Mucosa of descending colon (tissue), 3 donors: Measurements from ENCODE around the gene CPNE4. TPM values are rescaled to one million over a fixed set of nuclear protein-coding genes. Genes with fewer than 3 reads are reported as not detected.
A peak's percentile ranks its signal among the peaks of the same experiment; 100 is the strongest.

ENCODE experiments used
- ATAC-seq: fragments of 200-7000 bp; cut with Tn5 transposase; one replicate; pipeline ENCODE4 v1.9.1; 2020; ENCODE audit warnings: mild to moderate bottlenecking, moderate library complexity
- DNase-seq, 3 donors: peaks; one replicate each; pipeline ENCODE4 v3.0.0-alpha.2; 2020
- H3K36me3 ChIP-seq: fragments of 200-600 bp; one replicate; pipeline ENCODE4 v1.8.0; 2021; ENCODE audit warnings: low read depth, mild to moderate bottlenecking
- H3K4me1 ChIP-seq: fragments of 200-600 bp; one replicate; pipeline ENCODE4 v1.8.0; 2021; ENCODE audit warnings: low read depth, mild to moderate bottlenecking
- H3K4me3 ChIP-seq: fragments of 200-600 bp; one replicate; pipeline ENCODE4 v1.8.0; 2021; ENCODE audit warnings: mild to moderate bottlenecking
- H3K9me3 ChIP-seq: fragments of 200-600 bp; one replicate; pipeline ENCODE4 v1.8.0; 2021; ENCODE audit warnings: mild to moderate bottlenecking
- CTCF ChIP-seq: fragments of 200-600 bp; IDR thresholded peaks from one replicate; pipeline ENCODE4 v1.8.0; 2022; ENCODE audit warnings: antibody characterized with exemption, mild to moderate bottlenecking
- intact Hi-C, 2 donors: fragments of 100-400 bp; cut with DNase I in 1 of 2; cut with micrococcal nuclease in 1 of 2; formaldehyde crosslinking; loops; one replicate each; pipeline versions ENCODE4 v1.11.0 to v1.11.1; 2022; cut with DNase I, micrococcal nuclease
- long read RNA-seq, 2 donors: library from polyadenylated mRNA; unstranded; transcript quantifications; one replicate each; pipeline ENCODE4 v2.0.0, GENCODE V29; 2019 to 2021
- total RNA-seq, 3 donors: library from RNA; stranded (reverse); fragmentation: NEBNext Ultra II Directional in 2 of 3; extraction: Animal tissue kit (Norgen Biotek cat#: 25700) in 2 of 3; gene quantifications; one replicate each; pipeline versions ENCODE4 v1.2.1 to v1.2.4, GENCODE V29; 2021 to 2023
- donor health status: DM: no; HTN: no; CAD: no; lungs with moderate emphysema.
- donor health status: DM: no; HTN: no; CAD: no.
- donor health status: DM: no; HTN: yes; CAD: no.

CPNE4 gene
- 1 to 10 TPM in 2 of 3 donors, under 1 TPM in 1; 0.96 to 3.0 (median 1.1) TPM for total RNA-seq
- long read RNA-seq, donor 1, full-length matches to known transcripts: 2 of 2 reads
- long read RNA-seq, donor 1, partial matches to known transcripts: 0 of 2 reads
- long read RNA-seq, donor 1, other reads (novel, unspliced or antisense): 0 of 2 reads
- long read RNA-seq, donor 2: 0 reads

GRCh38 chr3:132034486-132035464, at the start of gene CPNE4:
TSS of gene CPNE4 (minus strand) at chr3:132035014.
- H3K9me3 ChIP-seq: no peaks in the 10 kb centered on the region
- ATAC-seq (peak; percentile 99), DNase-seq (peak; percentile 64 to 75 (median 70))
- no peak within 1 kb of the TSS for H3K4me3 ChIP-seq
- intact Hi-C loops: no loop called here
- H3K36me3 ChIP-seq: no peaks in the 10 kb centered on the region
- no peaks in the 10 kb centered on the region for H3K4me1 ChIP-seq
- TF ChIP-seq CTCF: peak; percentile 36

DNA sequence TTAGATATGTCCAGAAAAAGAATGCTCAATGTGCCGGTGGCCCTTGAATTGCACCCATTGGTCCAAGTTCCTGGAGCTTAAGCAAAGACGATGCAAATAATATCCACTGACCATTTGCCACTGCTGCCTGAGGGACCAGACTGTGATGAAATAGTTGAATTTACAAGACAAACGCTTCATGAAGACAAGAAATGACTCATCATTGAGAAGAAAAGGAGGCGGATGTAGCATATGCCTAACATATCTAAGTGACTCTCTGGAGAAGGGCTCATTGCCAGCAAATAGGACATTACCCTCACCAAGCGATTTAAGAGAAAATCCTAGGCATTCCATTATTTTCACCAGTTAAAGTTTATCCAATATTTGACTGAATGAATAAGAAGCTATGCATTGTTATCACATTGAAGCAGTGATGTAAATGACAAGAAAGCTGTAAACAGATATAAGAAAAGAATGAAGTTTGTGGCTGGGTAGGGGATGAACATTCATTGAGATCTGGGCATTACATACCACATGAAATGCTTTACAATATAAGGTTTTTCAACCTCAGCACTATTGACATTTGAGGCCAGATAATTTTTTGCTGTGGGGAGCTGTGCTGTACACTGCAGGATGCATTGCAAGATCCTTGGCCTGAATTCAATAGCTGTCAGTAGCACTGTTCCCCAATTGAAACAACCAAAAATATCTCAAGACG, 48.9 kb upstream of the CPNE4 start:
- no peak for ATAC-seq
- DNase-seq: no peak
- Histone ChIP-seq H3K36me3 (no peaks in the 10 kb centered on the region), H3K4me3 (no peak overlapping the region), H3K4me1 (no peaks in the 10 kb centered on the region), H3K9me3 (no peaks in the 10 kb centered on the region)
- intact Hi-C loops: no loop called here
- TF ChIP-seq CTCF: no peak

GRCh38 chr3:132083159-132083558, 48.3 kb upstream of the CPNE4 start:
- no peak for TF ChIP-seq CTCF
- Histone ChIP-seq H3K4me1 (no peaks in the 10 kb centered on the region), H3K36me3 (no peaks in the 10 kb centered on the region), H3K4me3 (no peak overlapping the region), H3K9me3 (no peaks in the 10 kb centered on the region)
- intact Hi-C loops: no loop called here
- DNase-seq (no peak), ATAC-seq (no peak)

DNA sequence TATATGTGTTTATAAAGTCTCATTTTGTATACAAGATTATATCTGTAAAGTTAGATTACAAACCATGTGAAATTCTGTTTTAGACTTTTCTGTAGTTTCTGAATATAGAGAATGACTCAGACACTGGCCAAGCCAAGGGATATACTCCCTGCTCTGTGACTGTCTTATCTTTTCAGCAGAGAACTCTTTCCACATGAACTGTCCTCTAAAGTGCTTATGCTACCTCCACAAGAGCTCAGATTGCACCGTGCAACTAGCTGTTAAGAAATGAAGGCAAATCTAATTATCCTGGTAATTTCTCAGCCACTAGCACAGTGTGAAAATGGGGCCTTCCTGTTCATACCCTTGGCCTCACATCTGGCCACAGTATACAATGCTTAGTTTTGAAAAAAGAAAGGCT, 44.3 kb upstream of the CPNE4 start:
- ATAC-seq: no peak
- H3K4me1 ChIP-seq: no peaks in the 10 kb centered on the region
- intact Hi-C loops: no loop called here

More for the DNA sequence above, 44.3 kb upstream of the CPNE4 start:
- Histone ChIP-seq H3K9me3 (no peaks in the 10 kb centered on the region), H3K36me3 (no peaks in the 10 kb centered on the region), H3K4me3 (no peak overlapping the region)
- TF ChIP-seq CTCF: no peak
- DNase-seq: no peak
